Left colon (tissue), 2 donors: ENCODE results near the gene CUL9. TPM values are rescaled to one million over a fixed set of nuclear protein-coding genes. Genes with fewer than 3 reads are reported as not detected.

Experiments used
- ATAC-seq: fragments of 200-7000 bp; cut with Tn5 transposase; one replicate; pipeline ENCODE4 v1.9.1; 2020; ENCODE audit warnings: mild to moderate bottlenecking, moderate library complexity
- DNase-seq, 2 donors: peaks; one replicate each; pipeline ENCODE4 v3.0.0-alpha.2; 2020
- intact Hi-C, 2 donors: fragments of 100-400 bp; cut with DNase I in 1 of 2; cut with micrococcal nuclease in 1 of 2; formaldehyde crosslinking; loops; one replicate each; pipeline versions ENCODE4 v1.11.2 to v1.14.0; 2022; cut with DNase I, micrococcal nuclease
- total RNA-seq, 2 donors: library from RNA; stranded (reverse); fragmentation: NEBNext Ultra II Directional; extraction: Animal tissue kit (Norgen Biotek cat#: 25700); gene quantifications; one replicate each; pipeline ENCODE4 v1.2.1, GENCODE V29; 2021
- donor health status: DM: no; HTN: no; CAD: no.
- donor health status: DM: yes; HTN: yes; CAD: no.

CUL9 gene
- total RNA-seq, 2 donors from 2014 or later, result 31.4 to 41.8 TPM

DNA sequence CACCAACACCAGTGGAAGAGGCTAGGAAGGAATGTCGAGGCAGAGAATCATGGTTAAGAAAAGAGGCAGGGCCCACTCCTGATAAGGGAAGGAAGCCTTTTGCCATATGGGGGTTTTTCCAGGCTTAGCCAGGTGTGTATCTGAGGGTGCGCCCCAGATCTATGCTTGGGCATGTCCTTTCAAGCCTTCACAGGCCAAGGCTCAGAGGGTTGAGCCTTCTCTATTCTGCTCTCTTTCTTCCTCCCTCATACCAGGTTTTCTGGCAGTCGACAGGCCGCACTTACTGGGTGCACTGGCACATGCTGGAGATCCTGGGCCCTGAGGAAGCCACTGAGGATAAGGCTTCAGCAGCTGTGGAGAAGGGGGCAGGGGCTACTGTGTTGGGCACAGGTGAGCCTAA is 4.7 kb downstream of the CUL9 start:
- DNase-seq (no peak), ATAC-seq (no peak)
- intact Hi-C loops, result no loop called here

DNA sequence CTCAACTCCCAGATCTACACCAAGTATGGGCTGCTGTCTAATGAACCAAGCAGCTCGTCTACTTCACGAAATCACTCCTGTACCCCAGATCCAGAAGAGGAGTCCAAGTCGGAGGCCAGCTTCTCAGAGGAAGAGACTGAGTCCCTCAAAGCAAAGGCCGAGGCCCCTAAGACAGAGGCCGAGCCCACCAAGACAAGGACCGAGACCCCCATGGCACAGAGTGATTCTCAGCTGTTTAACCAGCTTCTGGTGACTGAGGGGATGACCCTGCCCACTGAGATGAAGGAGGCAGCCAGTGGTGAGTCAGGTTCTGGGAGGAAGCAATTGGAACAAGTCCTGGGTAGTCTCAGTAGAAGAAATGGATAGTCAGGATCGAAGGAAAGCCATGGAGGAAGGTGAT is 5.8 kb downstream of the CUL9 start:
- DNase-seq (no peak), ATAC-seq (no peak)
- intact Hi-C loops, result no loop called here

DNA sequence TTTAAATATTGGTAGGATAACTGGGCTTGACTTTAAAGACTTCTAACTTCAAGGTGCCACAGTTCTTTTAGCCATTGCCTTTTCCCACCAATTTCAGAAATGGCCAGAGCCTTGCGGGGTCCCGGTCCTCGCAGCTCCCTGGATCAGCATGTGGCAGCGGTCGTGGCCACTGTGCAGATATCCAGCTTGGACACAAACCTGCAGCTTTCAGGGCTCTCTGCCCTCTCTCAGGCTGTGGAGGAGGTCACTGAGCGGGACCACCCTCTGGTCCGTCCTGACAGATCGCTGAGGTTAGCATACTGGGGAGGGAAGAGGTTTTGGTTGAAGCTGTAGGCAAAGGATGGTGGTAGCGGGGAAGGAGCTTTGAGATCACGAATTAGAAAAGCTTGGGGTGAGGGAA is 6.4 kb downstream of the CUL9 start:
- DNase-seq (no peak), ATAC-seq (no peak)
- intact Hi-C loops, result no loop called here

DNA sequence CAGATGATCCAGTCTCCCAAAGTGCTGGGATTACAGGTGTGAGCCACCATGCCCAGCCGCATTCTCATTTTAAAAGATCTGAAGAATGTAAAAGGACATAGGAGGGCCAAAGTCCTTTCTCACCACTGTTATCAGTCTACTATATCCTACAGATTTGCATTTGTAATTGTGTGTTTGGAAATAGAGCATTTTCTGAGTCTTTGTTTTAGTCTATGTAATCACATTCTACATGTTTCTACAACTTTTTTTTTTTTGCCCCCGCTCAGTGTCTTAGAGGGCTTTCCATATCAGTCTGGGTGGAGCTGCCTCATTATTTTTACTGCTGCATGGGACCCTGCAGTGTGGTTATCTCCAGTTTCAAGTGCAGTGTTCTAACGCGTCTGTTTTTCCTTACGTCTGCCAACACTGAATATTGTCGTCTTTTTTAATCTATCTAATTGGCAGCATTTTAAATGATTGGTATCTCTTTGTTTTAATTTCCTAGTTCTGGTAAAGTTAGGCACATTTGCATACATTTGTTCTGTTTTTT is 7.8 kb downstream of the CUL9 start:
- intact Hi-C loops, result no loop called here
- DNase-seq (no peak), ATAC-seq (no peak)

DNA sequence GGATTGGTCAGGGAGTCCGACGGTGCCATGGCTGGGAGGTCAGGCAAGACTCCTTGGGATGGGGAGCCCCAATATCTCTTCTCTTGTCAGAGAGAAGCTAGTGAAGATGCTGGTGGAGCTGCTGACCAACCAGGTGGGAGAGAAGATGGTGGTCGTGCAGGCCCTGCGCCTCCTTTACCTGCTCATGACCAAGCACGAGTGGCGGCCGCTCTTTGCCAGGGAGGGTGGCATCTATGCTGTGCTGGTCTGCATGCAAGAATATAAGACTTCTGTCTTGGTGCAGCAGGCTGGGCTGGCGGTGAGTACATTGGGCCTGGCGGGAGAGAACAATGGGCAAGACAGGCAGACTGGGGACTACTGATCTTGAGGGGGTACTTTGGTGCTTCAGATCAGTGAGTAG is 10.9 kb downstream of the CUL9 start:
- ATAC-seq, result no peak
- DNase-seq, result no peak
- intact Hi-C loops, result no loop called here

DNA sequence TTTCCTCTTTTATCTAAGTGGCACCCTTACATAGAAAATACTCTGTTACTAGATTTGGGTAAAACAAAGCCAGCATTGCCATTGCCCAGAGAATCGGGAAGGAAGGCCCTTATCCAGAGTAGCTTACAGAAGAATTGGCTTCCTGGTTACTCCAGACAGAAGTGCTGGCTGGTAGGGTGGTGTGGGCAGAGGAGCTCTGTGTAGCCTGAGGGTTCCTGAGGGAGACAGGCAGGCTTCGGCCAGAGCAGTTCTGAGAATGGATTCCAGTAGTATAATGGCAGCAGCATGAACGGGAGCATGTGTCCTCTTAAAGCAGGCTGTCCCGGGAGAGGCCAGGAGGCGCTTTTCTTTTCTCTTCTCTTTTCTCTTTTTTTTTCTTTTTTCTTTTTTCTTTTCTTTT is 11.9 kb downstream of the CUL9 start:
- intact Hi-C loops, result no loop called here
- no peak for ATAC-seq
- no peak for DNase-seq

DNA sequence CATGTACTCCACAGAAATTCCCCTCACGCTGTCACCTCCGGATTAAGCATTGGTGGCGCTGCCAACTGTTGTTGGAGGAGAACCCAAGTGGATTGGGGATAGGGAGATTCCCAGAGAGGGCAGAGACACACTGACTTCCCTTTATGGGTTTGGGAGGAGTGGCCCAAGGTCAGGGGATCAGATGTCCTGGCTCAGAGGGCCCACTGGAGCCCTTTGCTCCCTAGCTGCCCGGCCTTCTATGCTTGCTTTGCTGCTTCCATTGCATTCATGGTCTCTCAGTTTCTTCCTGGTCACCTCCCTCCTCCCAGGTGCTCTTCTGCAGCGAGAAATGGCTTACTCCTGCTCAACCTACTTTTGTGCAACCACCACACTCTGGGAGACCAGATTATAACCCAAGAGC is 14.3 kb downstream of the CUL9 start:
- intact Hi-C loops, result no loop called here
- ATAC-seq (no peak), DNase-seq (no peak)

DNA sequence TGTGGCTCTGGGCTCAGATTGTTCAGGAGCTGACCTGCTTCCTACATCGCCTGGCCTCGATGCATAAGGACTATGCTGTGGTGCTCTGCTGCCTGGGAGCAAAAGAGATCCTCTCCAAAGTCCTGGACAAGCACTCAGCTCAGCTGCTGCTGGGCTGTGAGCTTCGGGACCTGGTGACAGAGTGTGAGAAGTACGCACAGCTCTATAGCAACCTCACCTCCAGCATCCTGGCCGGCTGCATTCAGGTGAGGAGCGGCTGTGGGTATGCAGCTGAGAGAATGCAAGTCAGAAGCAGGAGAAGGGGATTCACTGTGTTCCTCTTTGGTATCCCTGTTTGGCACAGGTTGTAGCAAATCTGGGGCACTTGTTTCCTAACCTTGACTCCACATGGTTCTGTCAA is 17.9 kb downstream of the CUL9 start:
- DNase-seq (no peak), ATAC-seq (no peak)
- intact Hi-C loops, result no loop called here

DNA sequence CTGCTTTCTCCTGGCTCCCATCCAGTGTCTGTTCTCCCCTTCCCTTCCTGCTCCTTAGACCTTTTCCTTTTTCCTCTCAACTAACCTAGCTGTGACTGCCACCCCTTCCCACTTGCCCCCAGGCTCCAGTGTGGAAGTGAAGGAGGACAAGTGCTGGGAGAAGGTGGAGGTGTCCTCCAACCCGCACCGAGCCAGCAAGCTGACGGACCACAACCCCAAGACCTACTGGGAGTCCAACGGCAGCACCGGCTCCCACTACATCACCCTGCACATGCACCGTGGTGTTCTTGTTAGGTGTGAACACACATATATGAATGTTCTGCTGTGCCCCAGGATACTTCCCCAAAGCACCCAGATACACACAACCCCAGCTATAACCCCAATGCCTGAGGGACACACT is 18.5 kb downstream of the CUL9 start:
- no peak for ATAC-seq
- no peak for DNase-seq
- intact Hi-C loops, result no loop called here

DNA sequence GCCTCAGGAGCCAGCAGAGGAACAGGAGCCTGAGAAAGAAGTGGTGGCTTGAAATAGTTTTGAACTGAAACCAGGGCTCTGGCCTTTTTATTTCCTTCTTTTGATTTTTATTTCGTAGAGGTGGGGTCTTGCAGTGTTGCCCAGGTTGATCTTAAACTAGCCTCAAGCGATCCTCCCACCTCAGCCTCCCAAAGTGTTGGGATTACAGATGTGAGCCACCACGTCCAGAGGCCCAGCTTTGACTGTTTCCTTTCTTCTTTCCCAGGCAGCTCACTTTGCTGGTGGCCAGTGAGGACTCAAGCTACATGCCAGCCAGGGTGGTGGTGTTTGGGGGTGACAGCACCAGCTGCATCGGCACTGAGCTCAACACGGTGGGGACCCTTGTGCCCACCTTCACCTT is 20.5 kb downstream of the CUL9 start:
- DNase-seq (no peak), ATAC-seq (no peak)
- intact Hi-C loops, result no loop called here

DNA sequence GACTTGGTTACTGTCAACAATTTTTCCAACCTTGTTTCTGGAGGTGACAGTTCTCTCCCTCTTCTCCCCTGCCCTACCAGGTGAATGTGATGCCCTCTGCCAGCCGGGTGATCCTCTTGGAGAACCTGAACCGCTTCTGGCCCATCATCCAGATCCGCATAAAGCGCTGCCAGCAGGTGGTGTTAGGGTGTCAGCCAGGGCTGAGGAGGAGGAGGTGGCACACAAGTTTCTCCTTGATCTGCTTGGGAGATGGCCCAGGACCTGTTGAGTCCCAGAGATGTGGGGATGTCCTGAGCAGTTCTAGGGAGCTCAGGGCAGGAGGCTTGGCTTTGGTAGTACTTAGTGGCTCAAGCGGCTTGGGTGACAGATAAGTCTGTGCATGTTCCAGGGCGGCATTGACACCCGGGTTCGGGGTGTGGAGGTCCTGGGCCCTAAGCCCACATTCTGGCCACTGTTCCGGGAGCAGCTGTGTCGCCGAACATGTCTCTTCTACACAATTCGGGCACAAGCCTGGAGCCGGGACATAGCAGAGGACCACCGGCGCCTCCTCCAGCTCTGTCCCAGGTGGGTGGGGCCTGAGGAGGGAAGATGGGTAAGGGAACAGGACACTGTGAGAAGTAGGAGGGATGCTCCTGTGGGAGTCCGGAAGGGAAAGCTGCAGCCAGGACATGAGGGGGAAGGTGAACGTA is 21.2 kb downstream of the CUL9 start:
- DNase-seq (no peak), ATAC-seq (no peak)

DNA sequence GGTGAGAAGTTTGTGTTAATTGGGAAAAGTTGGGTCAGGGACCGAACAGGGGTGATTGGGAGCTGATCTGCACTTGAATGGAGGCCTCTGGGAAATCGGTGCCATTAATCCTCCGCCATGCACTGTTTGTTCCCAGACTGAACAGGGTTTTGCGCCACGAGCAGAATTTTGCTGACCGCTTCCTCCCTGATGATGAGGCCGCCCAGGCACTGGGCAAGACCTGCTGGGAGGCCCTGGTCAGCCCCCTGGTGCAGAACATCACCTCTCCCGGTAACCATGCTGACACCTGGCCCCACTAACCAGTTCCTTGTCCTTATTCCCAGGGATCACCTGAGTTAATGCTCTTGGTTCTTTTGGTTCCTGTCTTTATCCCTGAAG is 21.7 kb downstream of the CUL9 start:
- DNase-seq (no peak), ATAC-seq (no peak)
- intact Hi-C loops, result no loop called here

More for the DNA sequence above, 21.2 kb downstream of the CUL9 start:
- intact Hi-C loops, result no loop called here

DNA sequence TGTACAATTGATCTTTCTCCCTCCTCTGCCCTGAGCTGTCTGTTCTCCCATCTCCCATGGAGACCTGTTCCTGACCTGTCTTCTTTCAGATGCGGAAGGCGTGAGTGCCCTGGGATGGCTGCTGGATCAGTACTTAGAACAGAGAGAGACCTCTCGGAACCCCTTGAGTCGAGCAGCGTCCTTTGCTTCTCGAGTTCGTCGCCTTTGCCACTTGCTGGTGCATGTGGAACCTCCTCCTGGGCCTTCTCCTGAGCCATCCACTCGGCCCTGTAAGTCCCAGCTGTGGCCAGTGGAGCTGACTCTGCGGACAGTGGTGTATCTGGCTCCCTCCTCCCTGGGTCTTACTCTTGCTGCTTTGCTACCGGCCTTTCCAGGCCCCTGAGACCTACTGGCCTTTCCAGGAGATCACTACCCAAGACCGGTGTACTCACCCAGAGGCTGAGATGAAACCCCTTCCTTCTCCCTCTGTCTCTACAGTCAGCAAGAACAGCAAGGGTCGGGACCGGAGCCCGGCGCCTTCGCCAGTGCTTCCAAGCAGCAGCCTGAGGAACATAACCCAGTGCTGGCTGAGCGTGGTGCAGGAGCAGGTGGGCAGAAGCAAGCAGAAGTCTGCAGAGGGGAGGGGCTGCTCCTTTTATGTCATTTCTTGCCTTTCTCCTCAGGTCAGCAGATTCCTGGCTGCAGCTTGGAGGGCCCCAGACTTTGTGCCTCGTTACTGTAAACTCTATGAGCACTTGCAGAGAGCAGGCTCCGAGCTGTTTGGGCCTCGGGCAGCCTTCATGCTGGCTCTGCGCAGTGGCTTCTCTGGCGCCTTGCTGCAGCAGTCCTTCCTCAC is 22.5 kb downstream of the CUL9 start:
- DNase-seq (no peak), ATAC-seq (no peak)
- intact Hi-C loops, result no loop called here

DNA sequence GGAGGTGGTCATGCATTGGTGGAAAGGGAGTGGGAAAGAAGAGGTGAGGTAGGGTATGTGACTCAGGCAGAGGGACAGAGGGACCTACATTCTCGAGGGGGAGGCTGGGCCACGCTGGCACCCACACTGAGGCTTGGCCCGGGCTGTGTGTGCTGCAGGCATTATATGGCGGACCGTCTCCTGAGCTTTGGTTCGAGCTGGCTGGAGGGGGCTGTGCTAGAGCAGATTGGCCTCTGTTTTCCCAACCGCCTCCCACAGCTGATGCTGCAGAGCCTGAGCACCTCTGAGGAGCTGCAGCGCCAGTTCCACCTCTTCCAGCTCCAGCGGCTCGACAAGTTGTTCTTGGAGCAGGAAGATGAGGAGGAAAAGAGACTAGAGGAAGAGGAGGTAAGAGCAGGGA is 23.9 kb downstream of the CUL9 start:
- DNase-seq (no peak), ATAC-seq (no peak)
- intact Hi-C loops, result no loop called here

DNA sequence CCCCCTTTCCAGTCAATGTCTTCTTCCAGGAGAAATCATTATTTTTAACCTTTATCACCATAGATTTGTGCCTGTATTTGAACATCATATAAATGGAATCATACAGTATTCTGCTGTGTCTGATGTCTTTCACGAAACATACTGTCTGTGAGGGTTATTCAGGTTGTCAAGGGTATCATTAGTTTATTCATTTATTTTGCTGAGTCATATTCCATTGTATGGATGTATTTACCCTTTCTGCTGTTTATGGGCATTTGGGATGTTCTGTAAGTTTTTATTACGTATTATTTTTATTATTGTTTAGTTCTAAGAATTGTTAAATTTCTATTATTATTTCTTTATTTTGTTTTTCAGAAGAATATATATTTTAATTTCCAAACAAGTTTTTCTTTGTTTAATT is 25.3 kb downstream of the CUL9 start:
- DNase-seq (no peak), ATAC-seq (no peak)
- intact Hi-C loops, result no loop called here

DNA sequence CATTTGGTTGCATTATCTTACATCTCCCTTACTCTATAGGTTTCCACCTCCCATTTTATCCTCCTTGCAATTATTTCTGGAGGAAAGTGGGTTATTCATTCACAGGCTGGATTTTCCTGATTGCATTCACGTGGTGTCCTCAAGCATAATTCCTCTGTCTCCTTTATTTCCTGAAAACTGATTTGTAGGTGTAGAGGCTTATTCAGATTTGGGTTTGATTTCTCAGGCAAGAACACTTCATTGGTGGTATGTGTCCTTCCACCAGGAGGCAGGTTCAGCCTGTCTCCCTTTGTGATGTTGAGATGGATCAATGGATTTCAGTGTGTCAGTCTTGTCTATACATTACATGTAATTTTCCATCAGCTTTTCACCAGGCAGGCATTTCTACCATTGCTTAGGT is 30.0 kb downstream of the CUL9 start:
- ATAC-seq (peak; percentile 82), DNase-seq (no peak)
- intact Hi-C loops, result no loop called here

DNA sequence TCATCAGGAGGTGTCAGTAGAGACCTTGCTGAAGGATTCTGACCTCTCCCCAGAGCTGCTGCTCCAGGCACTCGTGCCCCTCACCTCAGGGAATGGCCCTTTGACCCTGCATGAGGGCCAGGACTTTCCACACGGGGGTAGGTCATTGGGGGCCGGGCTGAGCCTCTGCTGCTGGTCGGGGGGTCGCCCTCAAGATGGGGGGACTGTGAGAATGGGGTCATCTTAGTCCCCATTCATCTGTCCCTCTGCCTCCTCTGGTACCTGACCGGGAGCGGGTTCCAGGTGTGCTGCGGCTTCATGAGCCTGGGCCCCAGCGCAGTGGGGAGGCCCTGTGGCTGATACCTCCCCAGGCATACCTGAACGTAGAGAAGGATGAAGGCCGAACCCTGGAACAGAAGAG is 31.4 kb downstream of the CUL9 start:
- DNase-seq (no peak), ATAC-seq (no peak)

DNA sequence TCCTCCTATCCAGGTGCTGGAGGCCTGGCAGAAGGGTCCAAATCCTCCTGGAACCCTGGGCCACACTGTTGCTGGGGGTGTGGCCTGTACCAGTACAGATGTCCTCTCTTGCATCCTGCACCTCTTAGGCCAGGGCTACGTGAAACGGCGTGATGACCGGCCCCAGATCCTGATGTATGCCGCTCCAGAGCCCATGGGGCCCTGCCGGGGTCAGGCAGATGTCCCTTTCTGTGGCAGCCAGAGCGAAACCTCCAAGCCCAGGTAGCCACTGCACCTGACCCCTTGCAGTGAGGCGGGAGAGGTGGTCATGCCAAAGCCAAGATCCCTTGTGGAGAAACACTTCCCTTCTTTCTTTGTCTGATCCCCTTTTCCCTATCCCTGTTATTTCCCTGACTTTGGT is 33.1 kb downstream of the CUL9 start:
- intact Hi-C loops, result no loop called here
- DNase-seq, result no peak
- ATAC-seq, result no peak

More for the DNA sequence above, 31.4 kb downstream of the CUL9 start:
- intact Hi-C loops, result no loop called here

DNA sequence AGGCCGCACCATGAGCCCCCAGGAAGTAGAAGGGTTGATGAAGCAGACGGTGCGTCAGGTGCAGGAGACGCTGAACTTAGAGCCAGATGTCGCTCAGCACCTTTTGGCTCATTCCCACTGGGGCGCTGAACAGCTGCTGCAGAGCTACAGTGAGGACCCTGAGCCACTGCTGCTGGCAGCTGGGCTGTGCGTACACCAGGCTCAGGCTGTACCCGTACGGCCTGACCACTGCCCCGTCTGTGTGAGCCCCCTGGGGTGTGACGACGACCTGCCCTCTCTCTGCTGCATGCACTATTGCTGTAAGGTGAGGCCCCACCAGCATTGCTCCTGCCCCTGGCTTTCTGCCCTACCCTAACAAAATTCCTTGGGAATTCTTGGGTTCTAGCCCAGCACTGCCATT is 34.2 kb downstream of the CUL9 start:
- DNase-seq (no peak), ATAC-seq (no peak)
- intact Hi-C loops, result no loop called here

DNA sequence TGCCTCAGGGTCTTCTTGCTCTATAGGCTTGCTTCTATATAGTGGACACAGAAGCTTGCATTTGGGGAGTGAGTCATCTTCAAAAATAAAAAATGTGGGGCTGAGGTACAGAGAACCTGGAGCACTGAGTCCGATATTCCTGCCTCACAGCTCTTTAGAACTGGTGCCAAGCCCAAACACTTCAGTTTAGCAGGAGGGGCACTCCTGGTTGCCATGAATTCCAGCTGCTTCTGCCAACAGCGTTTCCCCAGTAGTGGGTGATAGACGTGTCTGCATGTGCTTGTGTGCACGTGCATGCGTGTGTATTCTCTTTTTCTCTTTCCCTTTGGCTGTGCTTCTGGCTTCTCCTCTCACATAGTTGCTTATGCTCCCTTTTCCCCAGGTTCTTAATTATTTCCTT is 35.4 kb downstream of the CUL9 start:
- no peak for DNase-seq
- intact Hi-C loops, result no loop called here
- ATAC-seq, result no peak

DNA sequence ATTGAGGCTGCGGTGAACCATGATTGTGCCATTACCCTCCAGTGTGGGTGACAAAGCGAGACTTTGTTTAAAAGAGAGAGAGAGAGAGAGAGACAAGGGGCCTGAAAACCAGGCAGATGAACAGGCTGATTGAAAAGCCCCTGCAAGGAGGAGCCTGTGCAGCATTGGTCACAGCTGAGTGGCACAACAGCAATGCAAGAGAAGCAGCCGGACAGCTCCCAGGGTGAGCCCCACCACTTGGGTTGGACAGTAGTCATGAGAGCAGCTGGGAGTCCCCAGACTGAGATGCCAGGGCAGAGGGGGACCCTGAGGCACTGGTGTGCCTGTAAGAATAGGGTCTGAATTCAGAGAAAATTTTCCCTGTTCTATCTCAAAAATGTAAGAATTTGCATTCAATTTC is 37.1 kb downstream of the CUL9 start:
- no peak for DNase-seq
- intact Hi-C loops, result no loop called here
- ATAC-seq, result no peak
